Astrocyte (in vitro differentiated cells and primary cell): ENCODE results near the gene KHDC1L.

Source experiments
- CTCF ChIP-seq: IDR thresholded peaks from 2 replicates; pipeline ENCODE4 v1.5.1; 2011; ENCODE audit warnings: low read depth, mild to moderate bottlenecking, inconsistent platforms, low read length, moderate library complexity; ENCODE audit not compliant: insufficient read depth
- EZH2 ChIP-seq: IDR thresholded peaks from 2 replicates; pipeline ENCODE4 v1.6.1; 2012; ENCODE audit warnings: mild to moderate bottlenecking, low read length, inconsistent platforms; ENCODE audit not compliant: insufficient read depth

DNA sequence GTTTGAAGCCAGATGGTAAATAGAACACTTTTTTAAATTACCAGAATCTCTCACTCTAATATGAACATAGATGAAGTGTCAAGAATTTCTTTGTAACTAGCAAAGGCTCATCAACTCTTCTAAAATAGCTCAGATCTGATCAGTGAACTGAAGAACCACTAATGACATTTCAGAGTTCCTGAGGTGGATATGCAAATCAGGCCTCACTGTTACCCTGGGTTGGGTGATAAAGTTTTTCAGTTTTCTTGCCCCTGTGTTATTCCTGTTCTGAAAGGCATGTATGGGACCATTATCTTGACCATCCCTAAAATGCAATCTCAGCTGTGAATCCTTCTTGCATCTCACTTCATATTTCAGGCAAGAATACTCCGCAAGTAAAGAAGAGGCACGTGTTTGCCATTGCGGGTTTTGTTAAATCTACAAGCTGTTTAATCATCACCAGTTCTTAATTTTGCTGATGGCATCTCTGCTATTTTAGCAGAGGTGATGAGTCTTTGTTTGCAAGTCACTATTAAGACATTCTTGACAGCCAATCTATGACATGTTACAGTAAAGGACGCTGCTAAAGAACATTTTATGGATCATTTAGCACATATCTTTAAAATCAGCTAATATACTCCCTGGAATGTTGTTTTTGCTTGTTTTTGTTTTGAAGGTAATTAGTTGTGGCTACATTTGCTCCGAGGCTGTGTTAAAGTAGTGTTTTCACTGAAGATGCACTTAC, 47.9 kb downstream of the KHDC1L start:
- TF ChIP-seq CTCF (no peak), EZH2 (no peak)
